GM18907 (cell line): ENCODE measurements around the gene LRRC4B.

Source experiments
- ATAC-seq: cut with Tn5 transposase; IDR thresholded peaks from one replicate; pipeline ENCODE4 v1.9.1; 2021; ENCODE audit warnings: mild to moderate bottlenecking, moderate library complexity; ENCODE audit not compliant: unreplicated experiment

Gene LRRC4B

GRCh38 chr19:50573741-50574461, 5.7 kb upstream of the LRRC4B start:
- ATAC-seq: no peak

- ATAC-seq: no peak
Measured at GRCh38 chr19:50570997-50571396, 2.8 kb upstream of the LRRC4B start.

- no peak for ATAC-seq
Measured at GRCh38 chr19:50569938-50570540, 1.8 kb upstream of the LRRC4B start.

- ATAC-seq: no peak
Measured at GRCh38 chr19:50568728-50569698, 778 bp upstream of the LRRC4B start.

- no peak for ATAC-seq
Measured at GRCh38 chr19:50567052-50567841, 988 bp downstream of the LRRC4B start.

- no peak for ATAC-seq
Measured at GRCh38 chr19:50565984-50566903, 2.0 kb downstream of the LRRC4B start.

- no peak for ATAC-seq
Measured at GRCh38 chr19:50564229-50565105, 3.8 kb downstream of the LRRC4B start.

- no peak for ATAC-seq
Measured at GRCh38 chr19:50563597-50563996, 4.6 kb downstream of the LRRC4B start.

GRCh38 chr19:50562996-50563395, 5.2 kb downstream of the LRRC4B start:
- ATAC-seq: no peak

GRCh38 chr19:50562329-50562728, 5.9 kb downstream of the LRRC4B start:
- ATAC-seq: no peak

GRCh38 chr19:50559636-50560035, 8.6 kb downstream of the LRRC4B start:
- no peak for ATAC-seq

- no peak for ATAC-seq
Measured at GRCh38 chr19:50558449-50558848, 9.8 kb downstream of the LRRC4B start.

GRCh38 chr19:50558039-50558438, 10.2 kb downstream of the LRRC4B start:
- ATAC-seq: no peak

GRCh38 chr19:50557009-50557613, 11.1 kb downstream of the LRRC4B start:
- no peak for ATAC-seq

GRCh38 chr19:50556282-50557008, 11.8 kb downstream of the LRRC4B start:
- ATAC-seq: no peak

GRCh38 chr19:50555450-50556281, 12.6 kb downstream of the LRRC4B start:
- ATAC-seq: no peak

- no peak for ATAC-seq
Measured at GRCh38 chr19:50555033-50555432, 13.2 kb downstream of the LRRC4B start.
